Measurements from ENCODE around the gene ARL8B.

DNA sequence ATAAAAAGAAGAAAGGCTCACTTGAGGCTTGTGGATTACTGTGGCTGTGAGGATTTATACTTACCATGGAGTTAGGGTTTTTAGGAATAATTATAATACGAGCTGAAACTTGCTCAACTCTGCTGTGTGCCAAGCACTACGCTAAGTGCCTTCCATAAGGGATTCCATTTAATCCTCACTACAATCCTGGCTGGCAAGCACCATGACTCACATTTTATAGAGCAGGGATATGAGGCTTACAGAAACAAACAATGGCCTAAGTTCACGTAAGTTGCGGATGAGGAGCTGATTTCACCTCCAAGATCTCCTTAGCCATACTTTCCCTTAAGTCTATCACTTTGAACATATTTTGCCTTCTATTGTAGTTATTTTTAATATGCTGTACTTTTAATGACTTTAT is 43.9 kb upstream of the ARL8B start:
- TF ChIP-seq SP1 (IDR thresholded peaks at IDR 0.05; ENCODE audit: low read depth, low read length) = no peak
- TF ChIP-seq NANOG (IDR thresholded peaks at IDR 0.05; ENCODE audit: insufficient read depth, low read depth, low read length, poor library complexity, severe bottlenecking) = no peak
- TF ChIP-seq, protein P1, sequence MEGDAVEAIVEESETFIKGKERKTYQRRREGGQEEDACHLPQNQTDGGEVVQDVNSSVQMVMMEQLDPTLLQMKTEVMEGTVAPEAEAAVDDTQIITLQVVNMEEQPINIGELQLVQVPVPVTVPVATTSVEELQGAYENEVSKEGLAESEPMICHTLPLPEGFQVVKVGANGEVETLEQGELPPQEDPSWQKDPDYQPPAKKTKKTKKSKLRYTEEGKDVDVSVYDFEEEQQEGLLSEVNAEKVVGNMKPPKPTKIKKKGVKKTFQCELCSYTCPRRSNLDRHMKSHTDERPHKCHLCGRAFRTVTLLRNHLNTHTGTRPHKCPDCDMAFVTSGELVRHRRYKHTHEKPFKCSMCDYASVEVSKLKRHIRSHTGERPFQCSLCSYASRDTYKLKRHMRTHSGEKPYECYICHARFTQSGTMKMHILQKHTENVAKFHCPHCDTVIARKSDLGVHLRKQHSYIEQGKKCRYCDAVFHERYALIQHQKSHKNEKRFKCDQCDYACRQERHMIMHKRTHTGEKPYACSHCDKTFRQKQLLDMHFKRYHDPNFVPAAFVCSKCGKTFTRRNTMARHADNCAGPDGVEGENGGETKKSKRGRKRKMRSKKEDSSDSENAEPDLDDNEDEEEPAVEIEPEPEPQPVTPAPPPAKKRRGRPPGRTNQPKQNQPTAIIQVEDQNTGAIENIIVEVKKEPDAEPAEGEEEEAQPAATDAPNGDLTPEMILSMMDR (IDR thresholded peaks at IDR 0.05; ENCODE audit: control extremely low read depth in 1 of 3, insufficient read depth in 1 of 3, low read depth in 1 of 3, low read length in 3 of 3) = no peak

Data from H1 (cell line).